Stomach (tissue), 4 donors: ENCODE results near the gene EHD4.

Experiments
- POLR2A ChIP-seq, 4 donors: fragments of 450-650 bp; IDR thresholded peaks; one replicate each; pipeline ENCODE4 v1.6.1; 2016; ENCODE audit warnings: antibody characterized with exemption in 4 of 4, control low read depth in 2 of 4, mild to moderate bottlenecking in 1 of 4, moderate library complexity in 1 of 4
- TF ChIP-seq, protein P1 (sequence below), 7 experiments: fragments of 450-650 bp in 4 of 7; fragments of 200-600 bp in 3 of 7; sonication (generic) in 3 of 7; IDR thresholded peaks; one replicate each; pipeline ENCODE4 v1.5.1; 2016 to 2019; ENCODE audit warnings: antibody characterized with exemption in 7 of 7, control low read depth in 2 of 7, mild to moderate bottlenecking in 1 of 7

- TF ChIP-seq, protein P1, sequence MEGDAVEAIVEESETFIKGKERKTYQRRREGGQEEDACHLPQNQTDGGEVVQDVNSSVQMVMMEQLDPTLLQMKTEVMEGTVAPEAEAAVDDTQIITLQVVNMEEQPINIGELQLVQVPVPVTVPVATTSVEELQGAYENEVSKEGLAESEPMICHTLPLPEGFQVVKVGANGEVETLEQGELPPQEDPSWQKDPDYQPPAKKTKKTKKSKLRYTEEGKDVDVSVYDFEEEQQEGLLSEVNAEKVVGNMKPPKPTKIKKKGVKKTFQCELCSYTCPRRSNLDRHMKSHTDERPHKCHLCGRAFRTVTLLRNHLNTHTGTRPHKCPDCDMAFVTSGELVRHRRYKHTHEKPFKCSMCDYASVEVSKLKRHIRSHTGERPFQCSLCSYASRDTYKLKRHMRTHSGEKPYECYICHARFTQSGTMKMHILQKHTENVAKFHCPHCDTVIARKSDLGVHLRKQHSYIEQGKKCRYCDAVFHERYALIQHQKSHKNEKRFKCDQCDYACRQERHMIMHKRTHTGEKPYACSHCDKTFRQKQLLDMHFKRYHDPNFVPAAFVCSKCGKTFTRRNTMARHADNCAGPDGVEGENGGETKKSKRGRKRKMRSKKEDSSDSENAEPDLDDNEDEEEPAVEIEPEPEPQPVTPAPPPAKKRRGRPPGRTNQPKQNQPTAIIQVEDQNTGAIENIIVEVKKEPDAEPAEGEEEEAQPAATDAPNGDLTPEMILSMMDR (IDR thresholded peaks at IDR 0.05): no peak
- no peak for TF ChIP-seq POLR2A (IDR thresholded peaks at IDR 0.05)
These were observed 24.7 kb upstream of the EHD4 start for GRCh38 chr15:41996921-41997592.
